Neural progenitor cell (in vitro differentiated cells): ENCODE measurements around the gene TBXAS1.

ENCODE experiments used
- CTCF ChIP-seq: fragments of 200-600 bp; sonication (generic); IDR thresholded peaks from 2 replicates; pipeline ENCODE4 v1.5.1; 2017; ENCODE audit warnings: antibody characterized with exemption, mild to moderate bottlenecking
- EZH2 ChIP-seq: fragments of 200-600 bp; sonication (generic); IDR thresholded peaks from 2 replicates; pipeline ENCODE4 v1.6.1; 2017; ENCODE audit warnings: antibody characterized with exemption, mild to moderate bottlenecking, moderate library complexity
- EZH2phosphoT487 ChIP-seq: fragments of 200-600 bp; sonication (generic); IDR thresholded peaks from 2 replicates; pipeline ENCODE4 v1.6.1; 2017; ENCODE audit warnings: antibody characterized with exemption

GRCh38 chr7:139842401-139843210 is 13.5 kb downstream of the TBXAS1 start:
- TF ChIP-seq EZH2phosphoT487 (no peak), EZH2 (no peak), CTCF (no peak)
